ENCODE results near the gene CSH1. TPM values are rescaled to one million over a fixed set of nuclear protein-coding genes. Genes with fewer than 3 reads are reported as not detected.
"Not testable (repeated sequence)": the region's sequence is repeated elsewhere in the genome, so short reads cannot be mapped to it uniquely, and the experiment has no call there.

The CSH1 gene
- total and polyA plus RNA-seq, 2 donors (not counting 1 experiment from before 2014, with no cell fraction given): not detected

- Mint-ChIP-seq H3K27me3 (peaks cover 3% of the 10 kb centered on the region), H3K27ac (no peak within 1 kb of the TSS), H3K4me3 (no peak within 1 kb of the TSS), H3K9me3 (ENCODE audit: insufficient read depth) (no peaks in the 10 kb centered on the region), H3K4me1 (peaks cover 10% of the 10 kb centered on the region)
- Histone ChIP-seq H3K4me3 (ENCODE audit: control extremely low read depth in 1 of 5, extremely low read depth in 1 of 5, insufficient read depth in 1 of 5, low read depth in 2 of 5, low read length in 4 of 5) (no peak within 1 kb of the TSS), H3K4me2 (replicated peaks; ENCODE audit: low read depth, low read length, poor library complexity, severe bottlenecking) (no peak within 1 kb of the TSS), H3K9me3 (ENCODE audit: control extremely low read depth in 1 of 3, control insufficient read depth in 2 of 3, insufficient read depth in 1 of 3, low read length in 2 of 3) (no peaks in the 10 kb centered on the region), H3K9ac (ENCODE audit: low read length) (no peak within 1 kb of the TSS), H3K79me2 (ENCODE audit: control insufficient read depth, insufficient read depth, low read length) (no peaks in the 10 kb centered on the region), H2AFZ (ENCODE audit: insufficient read depth, low read depth, low read length, poor library complexity, severe bottlenecking) (no peak within 1 kb of the TSS), H4K20me1 (ENCODE audit: control insufficient read depth, insufficient read depth, low read length, poor library complexity, severe bottlenecking) (no peaks in the 10 kb centered on the region), H3K36me3 (replicated peaks in 1 of 2; ENCODE audit: control extremely low read depth in 1 of 2, control insufficient read depth in 1 of 2, extremely low read depth in 1 of 2, insufficient read depth in 2 of 2, low read length in 1 of 2) (no peaks in the 10 kb centered on the region), H3K27me3 (replicated peaks in 1 of 4; ENCODE audit: control extremely low read depth in 1 of 4, control insufficient read depth in 3 of 4, insufficient read depth in 4 of 4, low read length in 3 of 4) (peaks cover 0 to 3% (median 0%) of the 10 kb centered on the region in 4 experiments), H3K4me1 (ENCODE audit: control insufficient read depth in 2 of 2, insufficient read depth in 2 of 2, low read length in 2 of 2) (no peaks in the 10 kb centered on the region), H3K27ac (ENCODE audit: low read length in 2 of 2) (no peak within 1 kb of the TSS)
- ChIA-PET CTCF (interaction anchor here (1.1 to 1.7 kb wide), 4 partner anchors 20 to 251 kb away, joined by 3 to 14 read pairs (median 6); partner anchors contain the start of gene GH1), POLR2A (no interaction called here)
- peak; percentile 61 for TF ChIP-seq CTCF (IDR thresholded peaks at IDR 0.05)
- no peak for TF ChIP-seq EZH2 (IDR thresholded peaks at IDR 0.05; ENCODE audit: borderline replicate concordance, insufficient read depth, low read depth, low read length, poor library complexity, severe bottlenecking)
- 36% methylated on average over 4 of the region's 15 CpGs for WGBS (ENCODE audit: insufficient coverage)
- DNase-seq: peak; percentile 76
- ATAC-seq (ENCODE audit: low read depth): peak; percentile 91
- intact Hi-C loops (cut with micrococcal nuclease): no loop called here
Measured at GRCh38 chr17:63881935-63882601, 14.3 kb downstream of the CSH1 start, which contains the start of gene GH2. GH2 (minus strand) TSS chr17:63881944; CDS start chr17:63881801, 143 bp downstream.

GRCh38 chr17:63881337-63881736 is 15.0 kb downstream of the CSH1 start:
- H3K4me2 ChIP-seq (replicated peaks; ENCODE audit: low read depth, low read length, poor library complexity, severe bottlenecking); H3K27ac ChIP-seq (ENCODE audit: low read length in 2 of 2); ATAC-seq (ENCODE audit: low read depth); H3K9ac ChIP-seq (ENCODE audit: low read length); DNase-seq; H3K27ac Mint-ChIP-seq; H3K4me3 ChIP-seq (ENCODE audit: control extremely low read depth in 1 of 5, extremely low read depth in 1 of 5, insufficient read depth in 1 of 5, low read depth in 2 of 5, low read length in 4 of 5); H2AFZ ChIP-seq (ENCODE audit: insufficient read depth, low read depth, low read length, poor library complexity, severe bottlenecking); H3K9me3 ChIP-seq (ENCODE audit: control extremely low read depth in 1 of 3, control insufficient read depth in 2 of 3, insufficient read depth in 1 of 3, low read length in 2 of 3); H3K9me3 Mint-ChIP-seq (ENCODE audit: insufficient read depth); H4K20me1 ChIP-seq (ENCODE audit: control insufficient read depth, insufficient read depth, low read length, poor library complexity, severe bottlenecking); H3K4me1 ChIP-seq (ENCODE audit: control insufficient read depth in 2 of 2, insufficient read depth in 2 of 2, low read length in 2 of 2); H3K4me3 Mint-ChIP-seq; intact Hi-C loops (cut with micrococcal nuclease); H3K27me3 ChIP-seq (replicated peaks in 1 of 4; ENCODE audit: control extremely low read depth in 1 of 4, control insufficient read depth in 3 of 4, insufficient read depth in 4 of 4, low read length in 3 of 4); H3K27me3 Mint-ChIP-seq; H3K36me3 ChIP-seq (replicated peaks in 1 of 2; ENCODE audit: control extremely low read depth in 1 of 2, control insufficient read depth in 1 of 2, extremely low read depth in 1 of 2, insufficient read depth in 2 of 2, low read length in 1 of 2); POLR2A ChIA-PET; H3K79me2 ChIP-seq (ENCODE audit: control insufficient read depth, insufficient read depth, low read length): not testable (repeated sequence)
- CTCF ChIA-PET: interaction anchor here (0.7 to 1.1 kb wide), 3 partner anchors 20 to 827 kb away, joined by 3 to 6 read pairs (median 5); partner anchors contain the start of gene GH1
- peaks cover 10% of the 10 kb centered on the region for H3K4me1 Mint-ChIP-seq
- 94% methylated on average over 10 of the region's 11 CpGs for WGBS (ENCODE audit: insufficient coverage)
